ENCODE results near the gene BHLHE41. TPM values are rescaled to one million over a fixed set of nuclear protein-coding genes. Genes with fewer than 3 reads are reported as not detected.

Gene BHLHE41
- total and polyA plus RNA-seq, 12 donors = 0.33 to 62.9 (median 18.8) TPM

- WGBS, 4 donors = 65 to 79% (median 75%) methylated on average over 4 of the region's 4 CpGs
- Histone ChIP-seq H3K36me3 (replicated peaks in 1 of 2) (no peaks in the 10 kb centered on the region), H3K4me3 (no peak overlapping the region), H3K9me3 (replicated peaks in 1 of 3) (no peaks in the 10 kb centered on the region), H3K27me3 (no peaks in the 10 kb centered on the region), H3K4me1 (replicated peaks in 1 of 2) (no peaks in the 10 kb centered on the region), H3K27ac (no peak overlapping the region)
- DNase-seq = no peak
- intact Hi-C loops (cut with DNase I) = no loop called here
- TF ChIP-seq CTCF (IDR thresholded peaks at IDR 0.05) (no peak), POLR2A (IDR thresholded peaks at IDR 0.05) (no peak)
These were observed 18.5 kb downstream of the BHLHE41 start for GRCh38 chr12:26106347-26106746.

DNA sequence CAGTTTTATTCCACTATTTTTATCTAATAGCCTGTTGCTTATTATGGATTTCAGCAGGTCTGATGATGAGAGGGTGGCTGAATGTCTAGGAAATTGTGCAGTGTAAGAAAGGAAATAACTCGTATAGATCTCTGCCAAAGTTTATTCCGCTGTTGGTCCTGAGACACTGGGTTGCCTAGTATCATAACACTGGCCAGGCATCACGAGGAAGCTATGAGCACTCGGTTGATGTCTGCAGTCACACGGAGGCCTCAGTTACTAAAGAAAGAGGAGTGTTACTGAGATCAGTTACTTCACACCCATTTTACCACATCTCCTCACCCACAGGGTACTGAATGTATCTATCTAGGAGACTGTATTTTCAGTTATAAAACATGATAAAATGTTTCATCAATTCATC is 21.9 kb downstream of the BHLHE41 start:
- no peaks in the 10 kb centered on the region for H3K4me1 ChIP-seq (replicated peaks in 1 of 2)
- intact Hi-C loops (cut with DNase I) = no loop called here
- TF ChIP-seq CTCF (IDR thresholded peaks at IDR 0.05) (no peak), POLR2A (IDR thresholded peaks at IDR 0.05) (no peak)
- H3K4me3 ChIP-seq = no peak overlapping the region
- no peak overlapping the region for H3K27ac ChIP-seq
- no peaks in the 10 kb centered on the region for H3K36me3 ChIP-seq (replicated peaks in 1 of 2)
- WGBS, 4 donors = 82 to 90% (median 84%) methylated on average over 5 of the region's 5 CpGs
- no peak for DNase-seq
- no peaks in the 10 kb centered on the region for H3K27me3 ChIP-seq
- no peaks in the 10 kb centered on the region for H3K9me3 ChIP-seq (replicated peaks in 1 of 3)

DNA sequence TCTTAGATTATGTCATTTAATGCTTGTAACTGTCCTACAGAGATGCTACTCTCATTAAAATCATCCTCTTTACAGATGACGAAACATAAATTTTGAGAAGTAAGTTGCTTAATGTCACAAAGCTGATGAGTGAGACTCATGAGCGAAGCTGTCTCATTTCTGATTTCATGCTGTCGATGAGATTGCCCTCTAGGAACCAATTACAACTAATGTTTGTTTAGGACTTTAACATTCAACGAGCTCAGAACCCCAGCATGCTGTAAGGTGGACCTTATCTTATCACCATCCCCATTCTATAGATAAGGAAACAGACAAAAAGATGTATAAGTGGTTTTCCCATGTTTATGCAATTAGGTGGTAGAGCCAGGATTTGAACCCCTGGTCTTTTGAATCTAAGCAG is 23.1 kb downstream of the BHLHE41 start:
- intact Hi-C loops (cut with DNase I) = no loop called here
- Histone ChIP-seq H3K4me3 (no peak overlapping the region), H3K27ac (no peak overlapping the region), H3K4me1 (replicated peaks in 1 of 2) (peaks cover 0 to 6% of the 10 kb centered on the region in 2 donors), H3K36me3 (replicated peaks in 1 of 2) (no peaks in the 10 kb centered on the region), H3K27me3 (no peaks in the 10 kb centered on the region), H3K9me3 (replicated peaks in 1 of 3) (no peaks in the 10 kb centered on the region)
- TF ChIP-seq POLR2A (IDR thresholded peaks at IDR 0.05) = no peak
- no peak for TF ChIP-seq CTCF (IDR thresholded peaks at IDR 0.05)
- WGBS, 4 donors = 69 to 86% (median 75%) methylated on average over 4 of the region's 4 CpGs
- no peak for DNase-seq

- no peak overlapping the region for H3K27ac ChIP-seq
- H3K36me3 ChIP-seq (replicated peaks in 1 of 2) = no peaks in the 10 kb centered on the region
- H3K9me3 ChIP-seq (replicated peaks in 1 of 3) = no peaks in the 10 kb centered on the region
- no peak for TF ChIP-seq POLR2A (IDR thresholded peaks at IDR 0.05)
- TF ChIP-seq CTCF (IDR thresholded peaks at IDR 0.05) = no peak
- H3K4me3 ChIP-seq = no peak overlapping the region
- no peak for DNase-seq
- intact Hi-C loops (cut with DNase I) = no loop called here
- WGBS, 4 donors = 55 to 68% (median 63%) methylated on average over 3 of the region's 3 CpGs
- H3K4me1 ChIP-seq (replicated peaks in 1 of 2) = peaks cover 0 to 6% of the 10 kb centered on the region in 2 donors
- no peaks in the 10 kb centered on the region for H3K27me3 ChIP-seq
These were observed 23.5 kb downstream of the BHLHE41 start for GRCh38 chr12:26101350-26101734.

Measured in adrenal gland (tissue), 12 donors.